Heart right ventricle (tissue), 16 donors: ENCODE data around the gene AAGAB. TPM values are rescaled to one million over a fixed set of nuclear protein-coding genes. Genes with fewer than 3 reads are reported as not detected.

Source experiments
- ATAC-seq, 8 donors: fragments of 200-7000 bp; cut with Tn5 transposase; one replicate each; pipeline ENCODE4 v1.9.1; 2020; ENCODE audit warnings: mild to moderate bottlenecking in 8 of 8, moderate library complexity in 8 of 8, moderate number of reproducible peaks in 1 of 8
- DNase-seq, 2 donors: peaks; one replicate each; pipeline ENCODE4 v3.0.0-alpha.2; 2020
- H3K27ac ChIP-seq, 10 donors: fragments of 200-600 bp; sonication (generic) in 2 of 10; one replicate each; pipeline versions ENCODE4 v1.5.0 to v1.8.0; 2020 to 2022; ENCODE audit warnings: mild to moderate bottlenecking in 3 of 10
- H3K27me3 ChIP-seq, 7 donors: fragments of 200-600 bp; one replicate each; pipeline ENCODE4 v1.8.0; 2021 to 2022; ENCODE audit warnings: mild to moderate bottlenecking in 2 of 7
- H3K36me3 ChIP-seq, 9 donors: fragments of 200-600 bp; sonication (generic) in 1 of 9; one replicate each; pipeline versions ENCODE4 v1.5.0 to v1.8.0; 2020 to 2022; ENCODE audit warnings: mild to moderate bottlenecking in 2 of 9
- H3K4me1 ChIP-seq, 9 donors: fragments of 200-600 bp; sonication (generic) in 1 of 9; one replicate each; pipeline versions ENCODE4 v1.5.0 to v1.8.0; 2020 to 2022; ENCODE audit warnings: mild to moderate bottlenecking in 4 of 9
- H3K4me3 ChIP-seq, 10 donors: fragments of 200-600 bp; sonication (generic) in 2 of 10; one replicate each; pipeline versions ENCODE4 v1.5.0 to v1.8.0; 2020 to 2022; ENCODE audit warnings: mild to moderate bottlenecking in 7 of 10, moderate library complexity in 2 of 10
- H3K9me3 ChIP-seq, 11 donors: fragments of 200-600 bp in 10 of 11; sonication (generic) in 2 of 11; one replicate each; pipeline versions ENCODE4 v1.5.0 to v1.8.0; 2013 to 2022; ENCODE audit warnings: mild to moderate bottlenecking in 2 of 11, control low read depth in 1 of 11, moderate library complexity in 1 of 11
- WGBS, 2 donors: extraction: QIAGEN DNeasy Blood & Tissue Kit; methylation state at CpG; one replicate each; pipeline ENCODE4 v1.1.7; 2013; ENCODE audit warnings: inconsistent platforms in 1 of 2; 5-methylcytosine and 5-hydroxymethylcytosine counted together
- intact Hi-C, 10 donors: fragments of 100-400 bp; cut with DNase I; formaldehyde crosslinking; loops; one replicate each; pipeline versions ENCODE4 v1.11.1 to v1.14.2; 2022
- polyA plus RNA-seq, 2 donors: library from polyadenylated mRNA; stranded (reverse); fragments of 200-250 nt; gene quantifications; one replicate each; pipeline ENCODE4 v1.2.3, GENCODE V29; 2013
- total RNA-seq, 10 donors: library from RNA; stranded (reverse); fragmentation: NEBNext Ultra II Directional in 3 of 10; extraction: Animal tissue kit (Norgen Biotek cat#: 25700) in 3 of 10; gene quantifications; one replicate each; pipeline versions ENCODE4 v1.2.1 to v1.2.4, GENCODE V29; 2021 to 2023
- TF ChIP-seq, protein P1 (sequence below), 9 donors: fragments of 200-600 bp; sonication (generic) in 2 of 9; IDR thresholded peaks; one replicate each; pipeline versions ENCODE4 v1.5.0 to v1.8.0; 2021 to 2022; ENCODE audit warnings: antibody characterized with exemption in 9 of 9, mild to moderate bottlenecking in 5 of 9, moderate library complexity in 1 of 9
- donor health status: Arrhythmogenic right ventricular cardiomyopathy.
- donor health status: ischemic (EF 13 %, LVEDD 7.1; RV severe dilation, severe dysfunction).
- donor health status: healthy with polysubstance abuse.
- donor health status: DM: no; HTN: yes; CAD: no.
- donor health status: DM: no; HTN: no; CAD: no.
- donor health status: ischemic (EF 25% LVEDD 6.9; RV normal size, moderate dysfunction).
- donor health status: ischemic (EF 25% LVEDD 5.7; RV mildly dilated, moderate dysfunction).
- donor health status: healthy.
- donor health status: DM: yes; HTN: yes; CAD: no.
- donor health status: Ischemic cardiomyopathy.
- donor health status: ischemic (EF 35%, LVEDD 5.7; RV mildly dilated, moderate dysfunction).
- donor health status: nonischemic (EF 11% LVEDD 7.7; RV severe dilation, severe dysfunction).
- donor health status: DM: yes; HTN: yes; CAD: no.
- donor health status: PGD.
- donor health status: ischemic (EF 29% LVEDD 5.4; RV normal size, mild dysfunction).
- donor health status: nonischemic (EF 23%, LVEDD 6.1; RV moderate dilation, normal function).

AAGAB gene
- total and polyA plus RNA-seq, 12 donors = 4.3 to 33.4 (median 24.3) TPM

DNA sequence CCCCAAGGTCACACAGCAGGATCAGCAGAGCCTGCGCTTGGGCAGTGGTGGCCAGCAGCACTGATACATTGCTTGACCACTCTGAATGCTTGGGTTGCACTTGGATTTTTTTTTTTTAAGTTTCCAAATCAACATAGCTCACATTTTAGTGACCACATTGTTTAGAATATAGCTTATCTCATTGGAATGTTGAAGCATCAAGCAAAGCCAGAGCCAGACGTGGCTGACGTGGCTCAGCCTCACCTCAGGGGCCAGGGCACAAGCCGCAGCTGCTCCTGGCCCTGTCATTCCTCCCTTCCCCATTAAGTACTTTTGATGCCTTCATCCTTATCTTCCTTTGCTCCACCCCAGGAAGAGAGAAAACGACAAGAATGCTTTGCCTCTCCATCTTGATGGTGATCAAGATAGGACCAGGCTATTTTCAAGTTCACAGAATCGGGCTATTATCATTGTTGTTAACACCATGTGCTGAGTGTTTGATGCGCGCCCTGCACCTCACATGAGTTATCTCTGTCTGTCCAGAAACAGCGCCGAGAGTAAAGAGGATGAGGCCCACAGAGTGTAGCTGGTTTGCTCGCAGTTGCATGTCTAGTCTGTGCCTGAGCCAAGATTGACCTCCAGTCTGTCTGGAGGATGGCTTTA is 75.8 kb downstream of the AAGAB start:
- H3K4me1 ChIP-seq = peaks cover 0 to 50% (median 33%) of the 10 kb centered on the region in 9 donors

DNA sequence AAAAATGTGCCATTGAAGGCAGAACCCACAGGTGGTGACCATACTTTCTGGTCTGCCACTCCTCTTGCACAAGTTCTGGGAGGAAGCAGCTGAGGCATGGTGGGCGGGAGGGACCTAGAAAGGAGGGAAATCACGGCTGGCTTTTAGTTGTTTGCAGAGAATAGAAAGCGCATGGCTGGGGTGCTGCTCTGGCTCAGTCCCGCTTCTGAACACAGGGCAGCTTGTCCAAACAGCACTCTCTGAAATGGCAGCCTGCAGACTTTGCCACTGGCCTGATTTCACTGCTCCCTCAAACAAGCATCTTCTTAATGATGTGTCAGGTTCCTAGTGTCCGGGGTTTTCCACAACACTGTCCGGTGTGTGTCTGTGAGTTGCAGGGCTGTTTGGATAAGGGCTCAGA is 76.7 kb downstream of the AAGAB start:
- 80 to 84% methylated on average over 6 of the region's 6 CpGs for WGBS, 2 donors
- TF ChIP-seq, protein P1, sequence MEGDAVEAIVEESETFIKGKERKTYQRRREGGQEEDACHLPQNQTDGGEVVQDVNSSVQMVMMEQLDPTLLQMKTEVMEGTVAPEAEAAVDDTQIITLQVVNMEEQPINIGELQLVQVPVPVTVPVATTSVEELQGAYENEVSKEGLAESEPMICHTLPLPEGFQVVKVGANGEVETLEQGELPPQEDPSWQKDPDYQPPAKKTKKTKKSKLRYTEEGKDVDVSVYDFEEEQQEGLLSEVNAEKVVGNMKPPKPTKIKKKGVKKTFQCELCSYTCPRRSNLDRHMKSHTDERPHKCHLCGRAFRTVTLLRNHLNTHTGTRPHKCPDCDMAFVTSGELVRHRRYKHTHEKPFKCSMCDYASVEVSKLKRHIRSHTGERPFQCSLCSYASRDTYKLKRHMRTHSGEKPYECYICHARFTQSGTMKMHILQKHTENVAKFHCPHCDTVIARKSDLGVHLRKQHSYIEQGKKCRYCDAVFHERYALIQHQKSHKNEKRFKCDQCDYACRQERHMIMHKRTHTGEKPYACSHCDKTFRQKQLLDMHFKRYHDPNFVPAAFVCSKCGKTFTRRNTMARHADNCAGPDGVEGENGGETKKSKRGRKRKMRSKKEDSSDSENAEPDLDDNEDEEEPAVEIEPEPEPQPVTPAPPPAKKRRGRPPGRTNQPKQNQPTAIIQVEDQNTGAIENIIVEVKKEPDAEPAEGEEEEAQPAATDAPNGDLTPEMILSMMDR (IDR thresholded peaks at IDR 0.05) = no peak
- Histone ChIP-seq H3K27me3 (no peaks in the 10 kb centered on the region), H3K4me3 (no peak overlapping the region), H3K36me3 (peaks cover 0 to 85% (median 7%) of the 10 kb centered on the region in 9 donors), H3K4me1 (peaks cover 0 to 50% (median 33%) of the 10 kb centered on the region in 9 donors), H3K27ac (peak overlapping the region in 7 of 10 donors; percentile 18 to 53 (median 36)), H3K9me3 (no peaks in the 10 kb centered on the region)
- intact Hi-C loops = loop anchor here in 2 of 10 donors (5.0 to 10.0 kb wide), 2 partner anchors 65 to 113 kb away; partner anchors contain the start of gene SMAD3 (in 1 of the 2)
- ATAC-seq (no peak), DNase-seq (no peak)

More for the DNA sequence above, 75.8 kb downstream of the AAGAB start:
- Histone ChIP-seq H3K27me3 (no peaks in the 10 kb centered on the region), H3K9me3 (no peaks in the 10 kb centered on the region), H3K27ac (peak overlapping the region in 6 of 10 donors; percentile 31 to 53 (median 38)), H3K4me3 (no peak overlapping the region), H3K36me3 (peaks cover 0 to 79% (median 7%) of the 10 kb centered on the region in 9 donors)
- TF ChIP-seq, protein P1 (IDR thresholded peaks at IDR 0.05) = no peak
- ATAC-seq = peak in 4 of 8 donors; percentile 28 to 63 (median 38)
- no peak for DNase-seq
- intact Hi-C loops = loop anchor here in 2 of 10 donors (5.0 to 10.0 kb wide), 2 partner anchors 64 to 114 kb away; partner anchors contain the start of gene SMAD3 (in 1 of the 2)
- WGBS, 2 donors = 61 to 67% methylated on average over 11 of the region's 11 CpGs

DNA sequence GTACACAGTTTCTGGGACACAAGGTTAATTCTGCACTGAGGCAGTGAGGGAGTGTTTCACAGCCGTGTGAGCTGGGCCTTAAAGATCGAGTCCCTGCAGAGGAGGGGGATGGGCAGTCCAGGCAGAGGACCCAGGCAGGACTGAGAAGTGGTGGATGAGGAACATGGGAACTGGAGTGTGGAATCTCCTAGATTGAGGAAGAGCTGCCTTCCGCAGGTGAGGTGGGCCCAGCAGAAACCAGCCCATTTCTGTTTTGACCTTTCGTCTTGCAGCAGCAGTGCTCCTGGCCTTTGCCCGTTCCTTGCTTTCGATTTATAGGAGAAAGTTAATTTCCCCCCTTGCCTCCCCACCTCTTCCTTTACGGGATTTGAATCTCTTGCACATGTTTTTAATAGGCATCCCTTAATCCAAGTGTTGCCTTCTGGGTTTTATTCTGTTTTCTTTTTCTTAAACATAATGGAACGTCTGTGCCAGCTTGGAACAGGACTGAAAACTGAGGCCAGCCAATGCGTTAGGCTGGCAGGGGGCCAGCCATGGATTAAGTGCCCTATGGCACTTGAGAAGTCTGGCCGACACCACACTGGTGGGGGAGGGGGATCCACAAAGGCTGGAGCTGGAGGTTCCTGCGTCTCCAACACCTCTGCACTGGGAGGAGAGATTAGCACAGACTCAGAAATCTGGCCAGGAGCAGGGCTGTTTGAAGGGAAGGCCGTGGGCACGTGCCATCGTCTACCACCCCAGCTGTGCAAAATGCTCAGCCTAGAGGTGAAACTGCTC is 78.1 kb downstream of the AAGAB start:
- Histone ChIP-seq H3K36me3 (peaks cover 0 to 86% (median 6%) of the 10 kb centered on the region in 9 donors), H3K4me3 (no peak overlapping the region), H3K27ac (peak overlapping the region in 2 of 10 donors; percentile 37 to 65), H3K27me3 (no peaks in the 10 kb centered on the region), H3K4me1 (peaks cover 0 to 50% (median 33%) of the 10 kb centered on the region in 9 donors), H3K9me3 (no peaks in the 10 kb centered on the region)
- intact Hi-C loops = loop anchor here in 2 of 10 donors (5.0 to 10.0 kb wide), 2 partner anchors 66 to 112 kb away; partner anchors contain the start of gene SMAD3 (in 1 of the 2)
- TF ChIP-seq, protein P1 (IDR thresholded peaks at IDR 0.05) = no peak
- WGBS, 2 donors = 69 to 72% methylated on average over 14 of the region's 14 CpGs
- peak in 5 of 8 donors; percentile 24 to 85 (median 55) for ATAC-seq
- DNase-seq = peak in 1 of 2 donors; percentile 69

DNA sequence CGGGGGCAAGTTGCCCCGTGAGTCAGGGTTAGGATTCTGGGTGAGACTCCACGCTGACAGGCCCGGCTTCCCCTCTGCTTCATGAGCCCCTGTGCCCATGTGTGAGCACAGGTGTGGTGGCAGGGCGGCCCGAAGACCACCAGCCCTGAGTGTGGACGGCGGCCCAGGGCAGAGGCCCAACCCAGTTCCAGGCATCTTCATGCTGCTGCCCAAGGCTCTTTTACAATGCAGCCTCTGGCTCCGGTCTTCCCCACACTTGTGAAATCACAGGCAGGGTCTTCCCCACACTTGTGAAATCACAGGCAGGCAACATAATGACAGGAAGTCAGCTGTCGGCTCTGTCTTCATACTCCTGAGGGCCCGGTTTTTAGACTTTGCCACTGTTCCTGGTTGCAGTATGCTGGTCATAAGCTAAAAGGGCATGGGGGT is 78.8 kb downstream of the AAGAB start:
- H3K36me3 ChIP-seq = peaks cover 0 to 86% (median 6%) of the 10 kb centered on the region in 9 donors
- TF ChIP-seq, protein P1 (IDR thresholded peaks at IDR 0.05) = no peak
- no peak overlapping the region for H3K4me3 ChIP-seq
- DNase-seq = no peak
- peak in 4 of 8 donors; percentile 10 to 31 (median 18) for ATAC-seq
- intact Hi-C loops = loop anchor here in 2 of 10 donors (5.0 to 10.0 kb wide), 2 partner anchors 67 to 111 kb away; partner anchors contain the start of gene SMAD3 (in 1 of the 2)
- H3K9me3 ChIP-seq = no peaks in the 10 kb centered on the region
- no peaks in the 10 kb centered on the region for H3K27me3 ChIP-seq
- peaks cover 0 to 50% (median 33%) of the 10 kb centered on the region in 9 donors for H3K4me1 ChIP-seq
- peak overlapping the region in 2 of 10 donors; percentile 17 to 65 for H3K27ac ChIP-seq
- WGBS, 2 donors = 75 to 77% methylated on average over 11 of the region's 11 CpGs
